Measurements from ENCODE around the gene NDUFA12. TPM values are rescaled to one million over a fixed set of nuclear protein-coding genes. Genes with fewer than 3 reads are reported as not detected.

The NDUFA12 gene
- total and polyA plus RNA-seq, 9 of the 15 experiments (the other 6 are each of a cell fraction or from before 2014, with no cell fraction given) = 115 to 986 (median 283) TPM

DNA sequence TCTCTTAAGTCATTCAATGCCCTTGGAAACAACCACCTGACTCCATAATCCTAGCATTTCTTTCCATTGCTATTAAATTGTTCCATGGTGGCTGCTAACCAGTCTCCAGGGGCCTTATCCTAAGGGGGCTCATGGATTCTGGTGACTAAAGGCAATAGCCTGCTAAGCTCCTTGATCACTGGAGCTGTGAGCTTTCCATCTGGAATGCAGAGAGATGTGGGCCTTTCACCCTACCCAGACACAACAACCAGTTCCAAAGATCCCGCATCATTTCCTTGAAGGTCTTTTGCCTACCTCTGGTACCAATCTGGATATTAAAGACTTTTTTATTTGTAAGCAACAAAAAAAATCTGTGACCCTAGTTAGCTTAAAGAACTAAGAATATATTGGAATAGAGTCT lies 32.9 kb downstream of the NDUFA12 start (continued):
- TF ChIP-seq, protein P1, sequence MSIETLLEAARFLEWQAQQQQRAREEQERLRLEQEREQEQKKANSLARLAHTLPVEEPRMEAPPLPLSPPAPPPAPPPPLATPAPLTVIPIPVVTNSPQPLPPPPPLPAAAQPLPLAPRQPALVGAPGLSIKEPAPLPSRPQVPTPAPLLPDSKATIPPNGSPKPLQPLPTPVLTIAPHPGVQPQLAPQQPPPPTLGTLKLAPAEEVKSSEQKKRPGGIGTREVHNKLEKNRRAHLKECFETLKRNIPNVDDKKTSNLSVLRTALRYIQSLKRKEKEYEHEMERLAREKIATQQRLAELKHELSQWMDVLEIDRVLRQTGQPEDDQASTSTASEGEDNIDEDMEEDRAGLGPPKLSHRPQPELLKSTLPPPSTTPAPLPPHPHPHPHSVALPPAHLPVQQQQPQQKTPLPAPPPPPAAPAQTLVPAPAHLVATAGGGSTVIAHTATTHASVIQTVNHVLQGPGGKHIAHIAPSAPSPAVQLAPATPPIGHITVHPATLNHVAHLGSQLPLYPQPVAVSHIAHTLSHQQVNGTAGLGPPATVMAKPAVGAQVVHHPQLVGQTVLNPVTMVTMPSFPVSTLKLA (conservative IDR thresholded peaks at IDR 0.05) = no peak
- no peak for TF ChIP-seq FOS (IDR thresholded peaks at IDR 0.05; ENCODE audit: extremely low read depth, insufficient read length)
- TF ChIP-seq ZNF445 (CRISPR knock-in tag; IDR thresholded peaks at IDR 0.05; ENCODE audit: low read depth) = no peak
- no peak for TF ChIP-seq SNIP1 (IDR thresholded peaks at IDR 0.05; ENCODE audit: low read depth)

DNA sequence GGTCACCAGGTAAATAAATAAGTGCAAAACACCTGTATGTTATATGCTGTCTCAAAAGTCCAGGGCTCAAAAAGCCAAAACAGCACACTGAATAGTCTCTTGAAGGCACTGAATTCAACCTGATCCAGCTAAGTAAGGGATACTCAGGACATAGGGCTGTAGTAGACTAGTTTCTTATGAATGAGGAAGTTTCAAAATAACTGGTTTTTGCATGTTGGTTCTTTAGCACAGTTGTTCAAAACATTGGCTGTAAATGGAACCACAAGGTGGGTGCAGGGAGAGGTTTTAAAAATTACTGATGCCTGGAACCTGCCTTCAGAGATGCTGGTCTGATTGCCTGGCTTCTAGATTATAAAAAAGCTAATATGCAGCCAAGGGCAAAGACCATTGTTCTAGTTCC lies 34.1 kb downstream of the NDUFA12 start:
- Histone ChIP-seq H3K9ac (ENCODE audit: insufficient read depth in 1 of 2, low read depth in 2 of 2, low read length in 2 of 2) (no peak overlapping the region), H3K27me3 (ENCODE audit: control insufficient read depth in 2 of 2, insufficient read depth in 2 of 2, low read length in 2 of 2) (no peaks in the 10 kb centered on the region), H3K4me2 (ENCODE audit: insufficient read depth, low read length) (no peak overlapping the region), H3K4me3 (no peak overlapping the region), H3K79me2 (ENCODE audit: control insufficient read depth, insufficient read depth, low read length) (no peaks in the 10 kb centered on the region), H2AFZ (ENCODE audit: low read depth, low read length) (no peak overlapping the region), H4K20me1 (replicated peaks; ENCODE audit: control insufficient read depth, insufficient read depth, low read length) (no peaks in the 10 kb centered on the region), H3K36me3 (ENCODE audit: control insufficient read depth, insufficient read depth, low read length) (peaks cover 12% of the 10 kb centered on the region; the same call in 1 of the 3 replicates), H3K4me1 (replicated peaks in 1 of 2; ENCODE audit: control insufficient read depth in 2 of 2, insufficient read depth in 2 of 2, low read length in 2 of 2) (no peaks in the 10 kb centered on the region), H3K27ac (ENCODE audit: extremely low read depth, low read depth, low read length) (no peak overlapping the region), H3K9me3 (replicated peaks; ENCODE audit: control insufficient read depth, insufficient read depth, low read depth, low read length) (no peaks in the 10 kb centered on the region), H3K9me1 (ENCODE audit: control insufficient read depth, insufficient read depth, low read length) (no peaks in the 10 kb centered on the region)
- no TSS peak for BruUV-seq (replicated peaks)
- no peak for FAIRE-seq
- intact Hi-C loops (cut with micrococcal nuclease) (no loop called here), in situ Hi-C loops (cut with MboI) (no loop called here)
- no peak for ATAC-seq
- DNase-seq (ENCODE audit: extremely low read depth in 1 of 4, low spot score in 3 of 4) = no peak
- CTCF ChIA-PET (ENCODE audit: low intra/inter-chr PET ratio) = no interaction called here
- POLR2A ChIA-PET = no interaction called here
- no peak for TF ChIP-seq KAT8 (IDR thresholded peaks at IDR 0.05; ENCODE audit: low read depth)
- no peak for TF ChIP-seq LARP7 (IDR thresholded peaks at IDR 0.05)
